GM12878 (cell line): ENCODE measurements around the gene PKLR. TPM values are rescaled to one million over a fixed set of nuclear protein-coding genes. Genes with fewer than 3 reads are reported as not detected.

Source experiments
- BCLAF1 ChIP-seq: fragments of 450-650 bp; IDR thresholded peaks from 2 replicates; pipeline ENCODE4 v1.6.1; 2017; ENCODE audit warnings: antibody characterized with exemption, mild to moderate bottlenecking, moderate library complexity
- CBX3 ChIP-seq: fragments of 200-600 bp; sonication (generic); IDR thresholded peaks from 2 replicates; pipeline ENCODE4 v1.6.1; 2016; ENCODE audit warnings: low read depth, borderline replicate concordance
- CHD2 ChIP-seq: IDR thresholded peaks from 2 replicates; pipeline ENCODE4 v1.6.1; 2011; ENCODE audit warnings: low read depth, low read length, improper control_type of control experiment, borderline replicate concordance
- CHD4 ChIP-seq: fragments of 200-600 bp; sonication (generic); IDR thresholded peaks from 2 replicates; pipeline ENCODE4 v1.6.1; 2016; ENCODE audit warnings: mild to moderate bottlenecking
- EED ChIP-seq: sonication (generic); IDR thresholded peaks from 2 replicates; pipeline ENCODE4 v1.6.1; 2016; ENCODE audit warnings: antibody characterized with exemption, low read depth
- FOXK2 ChIP-seq: fragments of 450-650 bp; IDR thresholded peaks from 2 replicates; pipeline ENCODE4 v1.6.1; 2017; ENCODE audit warnings: mild to moderate bottlenecking, moderate library complexity
- HCFC1 ChIP-seq: fragments of 150-350 bp; IDR thresholded peaks from 2 replicates; pipeline ENCODE4 v1.6.1; 2014; ENCODE audit warnings: low read length
- IRF4 ChIP-seq: IDR thresholded peaks from 2 replicates; pipeline ENCODE4 v1.6.1; 2011; ENCODE audit warnings: low read depth, low read length
- MXI1 ChIP-seq: fragments of 150-350 bp; IDR thresholded peaks from 2 replicates; pipeline ENCODE4 v1.6.1; 2011; ENCODE audit warnings: low read depth, mild to moderate bottlenecking, inconsistent platforms, low read length, improper control_type of control experiment
- PAX8 ChIP-seq: fragments of 450-650 bp; IDR thresholded peaks from 2 replicates; pipeline ENCODE4 v1.6.1; 2017; ENCODE audit warnings: mild to moderate bottlenecking, moderate library complexity
- PKNOX1 ChIP-seq: fragments of 450-650 bp; IDR thresholded peaks from 2 replicates; pipeline ENCODE4 v1.6.1; 2016; ENCODE audit warnings: mild to moderate bottlenecking
- RUNX3 ChIP-seq: IDR thresholded peaks from 2 replicates; pipeline ENCODE4 v1.6.1; 2012; ENCODE audit warnings: low read length, inconsistent platforms
- SP1 ChIP-seq: IDR thresholded peaks from one replicate; pipeline ENCODE4 v1.6.1; 2011; ENCODE audit warnings: low read depth, low read length
- TARDBP ChIP-seq: IDR thresholded peaks from 2 replicates; pipeline ENCODE4 v1.6.1; 2016; ENCODE audit warnings: borderline replicate concordance
- YY1 ChIP-seq: IDR thresholded peaks from 2 replicates; pipeline ENCODE4 v1.6.1; 2011; ENCODE audit warnings: low read depth, mild to moderate bottlenecking, low read length
- ZBTB11 ChIP-seq: fragments of 450-650 bp; formaldehyde crosslinking; IDR thresholded peaks from 2 replicates; pipeline ENCODE4 v1.5.0; 2022; ENCODE audit warnings: mild to moderate bottlenecking, missing genetic modification characterization
- polyA plus RNA-seq, 11 experiments: library from polyadenylated mRNA; depleted of rRNA in 4 of 11; unstranded in 6 of 11; stranded (reverse) in 5 of 11; fragments of >200 nt; fragmentation: Nextera tagmentation in 4 of 11; fragmentation: Illumina TruSeq in 1 of 11; extraction: Ambion mirVana in 4 of 11; extraction: Trizol in 1 of 11; gene quantifications; 1 replicate in 1 of 11; 2 replicates in 10 of 11; pipeline versions ENCODE4 v1.2.1 to v1.2.3, GENCODE V29; 2011 to 2016; ENCODE audit warnings: inconsistent platforms in 2 of 11, missing spikeins in 2 of 11, low read depth in 1 of 11
- total RNA-seq, 4 experiments: library from RNA; depleted of rRNA in 3 of 4; stranded (reverse); fragments of >200 nt in 3 of 4; fragmentation: Illumina TruSeq in 1 of 4; extraction: Trizol in 1 of 4; gene quantifications; 2 replicates each; pipeline versions ENCODE4 v1.2.1 to v1.2.3, GENCODE V29; 2013 to 2021
- TF ChIP-seq, protein P1 (sequence below): fragments of 450-650 bp; IDR thresholded peaks from 2 replicates; pipeline ENCODE4 v1.6.1; 2016; ENCODE audit warnings: mild to moderate bottlenecking

PKLR gene
- total and polyA plus RNA-seq, 10 of the 15 experiments (the other 5 are each of a cell fraction or from before 2014, with no cell fraction given) = 0.04 to 0.15 (median 0.08) TPM; not detected in 7

DNA sequence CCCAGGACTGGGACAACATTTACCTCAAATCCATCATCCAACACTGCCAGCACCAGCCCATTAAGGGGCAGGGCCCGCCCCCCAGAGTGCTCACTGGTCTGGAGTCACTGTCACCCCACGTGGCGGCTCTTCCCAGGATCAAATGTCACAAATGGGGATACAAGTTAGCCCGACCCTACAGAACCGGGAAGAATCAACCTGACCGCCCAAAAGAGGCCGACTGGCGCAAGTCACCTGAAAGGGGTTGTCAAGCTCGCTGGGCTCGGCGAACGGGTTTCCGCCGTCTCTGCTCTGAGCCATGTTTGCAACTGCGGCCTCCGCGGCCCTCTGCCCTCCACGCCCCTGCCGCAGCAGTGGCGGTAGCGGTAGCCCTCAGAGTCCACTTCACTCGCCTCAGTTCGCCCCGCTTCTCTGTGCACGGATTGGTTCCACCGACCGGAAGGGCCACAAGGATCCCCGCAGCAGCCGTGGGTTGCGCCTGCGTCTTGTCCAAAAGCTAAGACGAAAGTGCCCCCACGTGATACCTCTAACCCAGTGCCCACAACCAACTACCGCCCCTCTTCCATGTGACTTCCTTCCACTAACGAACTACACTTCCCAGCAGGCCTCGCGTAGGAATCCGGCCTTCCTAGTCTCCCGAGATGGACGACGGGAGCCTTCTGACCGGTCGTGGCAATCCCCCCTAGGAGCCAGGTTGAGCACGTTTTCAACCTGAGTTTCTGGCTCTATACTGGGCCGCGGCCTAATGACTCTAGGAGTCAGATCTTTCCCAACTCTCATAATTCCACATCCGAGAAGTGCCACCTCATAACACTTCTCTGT lies 39.2 kb downstream of the PKLR start, which contains the start of gene SCAMP3 (continued):
- TF ChIP-seq YY1 (peak; percentile 78), PKNOX1 (peak; percentile 32; the same call in 1 of the 2 replicates), PAX8 (no peak), RUNX3 (peak; percentile 69), CHD2 (peak; percentile 95), BCLAF1 (no peak), CHD4 (no peak), MXI1 (peak; percentile 81), FOXK2 (peak; percentile 74), IRF4 (0 out of 2 replicates have a peak, but pooled peaks have one; percentile 28), EED (peak; percentile 45), TARDBP (peak; percentile 55; the same call in 1 of the 2 replicates), HCFC1 (peak; percentile 95), SP1 (peak; percentile 67), CBX3 (no peak), ZBTB11 (CRISPR knock-in tag) (no peak)
- TF ChIP-seq, protein P1, sequence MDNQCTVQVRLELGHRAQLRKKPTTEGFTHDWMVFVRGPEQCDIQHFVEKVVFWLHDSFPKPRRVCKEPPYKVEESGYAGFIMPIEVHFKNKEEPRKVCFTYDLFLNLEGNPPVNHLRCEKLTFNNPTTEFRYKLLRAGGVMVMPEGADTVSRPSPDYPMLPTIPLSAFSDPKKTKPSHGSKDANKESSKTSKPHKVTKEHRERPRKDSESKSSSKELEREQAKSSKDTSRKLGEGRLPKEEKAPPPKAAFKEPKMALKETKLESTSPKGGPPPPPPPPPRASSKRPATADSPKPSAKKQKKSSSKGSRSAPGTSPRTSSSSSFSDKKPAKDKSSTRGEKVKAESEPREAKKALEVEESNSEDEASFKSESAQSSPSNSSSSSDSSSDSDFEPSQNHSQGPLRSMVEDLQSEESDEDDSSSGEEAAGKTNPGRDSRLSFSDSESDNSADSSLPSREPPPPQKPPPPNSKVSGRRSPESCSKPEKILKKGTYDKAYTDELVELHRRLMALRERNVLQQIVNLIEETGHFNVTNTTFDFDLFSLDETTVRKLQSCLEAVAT = peak; percentile 56; the same call in 1 of the 2 replicates
